ENCODE measurements around the gene NPFFR1.
"Not testable (repeated sequence)": the region's sequence is repeated elsewhere in the genome, so short reads cannot be mapped to it uniquely, and the experiment has no call there.

The NPFFR1 gene

GRCh38 chr10:70223728-70224127, 60.1 kb downstream of the NPFFR1 start:
- TF ChIP-seq, protein P1, sequence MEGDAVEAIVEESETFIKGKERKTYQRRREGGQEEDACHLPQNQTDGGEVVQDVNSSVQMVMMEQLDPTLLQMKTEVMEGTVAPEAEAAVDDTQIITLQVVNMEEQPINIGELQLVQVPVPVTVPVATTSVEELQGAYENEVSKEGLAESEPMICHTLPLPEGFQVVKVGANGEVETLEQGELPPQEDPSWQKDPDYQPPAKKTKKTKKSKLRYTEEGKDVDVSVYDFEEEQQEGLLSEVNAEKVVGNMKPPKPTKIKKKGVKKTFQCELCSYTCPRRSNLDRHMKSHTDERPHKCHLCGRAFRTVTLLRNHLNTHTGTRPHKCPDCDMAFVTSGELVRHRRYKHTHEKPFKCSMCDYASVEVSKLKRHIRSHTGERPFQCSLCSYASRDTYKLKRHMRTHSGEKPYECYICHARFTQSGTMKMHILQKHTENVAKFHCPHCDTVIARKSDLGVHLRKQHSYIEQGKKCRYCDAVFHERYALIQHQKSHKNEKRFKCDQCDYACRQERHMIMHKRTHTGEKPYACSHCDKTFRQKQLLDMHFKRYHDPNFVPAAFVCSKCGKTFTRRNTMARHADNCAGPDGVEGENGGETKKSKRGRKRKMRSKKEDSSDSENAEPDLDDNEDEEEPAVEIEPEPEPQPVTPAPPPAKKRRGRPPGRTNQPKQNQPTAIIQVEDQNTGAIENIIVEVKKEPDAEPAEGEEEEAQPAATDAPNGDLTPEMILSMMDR (IDR thresholded peaks at IDR 0.05; ENCODE audit: borderline replicate concordance, control extremely low read depth, extremely low read depth, insufficient read depth, missing control alignments): no peak
- DNase-seq (ENCODE audit: low spot score): no peak
- in situ Hi-C loops (cut with MboI; ENCODE audit: low sequenced_read_pairs, unreplicated experiment): no loop called here

- DNase-seq (ENCODE audit: low spot score); in situ Hi-C loops (cut with MboI; ENCODE audit: low sequenced_read_pairs, unreplicated experiment): not testable (repeated sequence)
Measured at GRCh38 chr10:70222811-70223447, 60.9 kb downstream of the NPFFR1 start.

- DNase-seq (ENCODE audit: low spot score): no peak
- in situ Hi-C loops (cut with MboI; ENCODE audit: low sequenced_read_pairs, unreplicated experiment): no loop called here
- TF ChIP-seq, protein P1 (IDR thresholded peaks at IDR 0.05; ENCODE audit: borderline replicate concordance, control extremely low read depth, extremely low read depth, insufficient read depth, missing control alignments): no peak
Measured at GRCh38 chr10:70222340-70222794, 61.4 kb downstream of the NPFFR1 start.

- in situ Hi-C loops (cut with MboI; ENCODE audit: low sequenced_read_pairs, unreplicated experiment): no loop called here
- TF ChIP-seq, protein P1 (IDR thresholded peaks at IDR 0.05; ENCODE audit: borderline replicate concordance, control extremely low read depth, extremely low read depth, insufficient read depth, missing control alignments): no peak
- DNase-seq (ENCODE audit: low spot score): no peak
Measured at GRCh38 chr10:70221030-70221429, 62.8 kb downstream of the NPFFR1 start.

GRCh38 chr10:70212879-70213278, 70.9 kb downstream of the NPFFR1 start:
- in situ Hi-C loops (cut with MboI; ENCODE audit: low sequenced_read_pairs, unreplicated experiment): loop anchor here (10.0 kb wide), 1 partner anchor 142 kb away; no protein-coding TSS in a partner anchor
- TF ChIP-seq, protein P1 (IDR thresholded peaks at IDR 0.05; ENCODE audit: borderline replicate concordance, control extremely low read depth, extremely low read depth, insufficient read depth, missing control alignments): no peak
- DNase-seq (ENCODE audit: low spot score): no peak

- in situ Hi-C loops (cut with MboI; ENCODE audit: low sequenced_read_pairs, unreplicated experiment): loop anchor here (10.0 kb wide), 1 partner anchor 143 kb away; no protein-coding TSS in a partner anchor
- TF ChIP-seq, protein P1 (IDR thresholded peaks at IDR 0.05; ENCODE audit: borderline replicate concordance, control extremely low read depth, extremely low read depth, insufficient read depth, missing control alignments): no peak
- DNase-seq (ENCODE audit: low spot score): no peak
Measured at GRCh38 chr10:70212277-70212676, 71.5 kb downstream of the NPFFR1 start.

DNA sequence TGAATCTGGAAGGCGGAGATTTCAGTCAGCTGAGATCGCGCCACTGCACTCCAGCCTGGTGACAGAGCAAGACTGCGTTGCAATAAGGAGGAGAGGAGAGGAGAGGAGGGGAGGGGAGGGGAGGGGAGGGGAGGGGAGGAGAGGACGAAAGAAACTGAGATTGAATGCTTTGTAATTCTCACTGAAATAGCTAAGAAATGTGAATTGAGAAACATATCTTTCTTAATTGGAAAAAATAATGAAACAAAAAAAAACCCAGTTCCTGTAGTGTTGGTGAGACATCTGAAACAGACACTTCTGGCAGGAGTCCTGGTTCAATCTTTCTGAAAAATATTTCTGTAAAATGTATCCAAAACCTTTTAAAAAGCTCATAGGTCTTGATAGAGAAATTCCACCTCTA, 77.0 kb downstream of the NPFFR1 start:
- in situ Hi-C loops (cut with MboI; ENCODE audit: low sequenced_read_pairs, unreplicated experiment): no loop called here
- no peak for DNase-seq (ENCODE audit: low spot score)
- TF ChIP-seq, protein P1 (IDR thresholded peaks at IDR 0.05; ENCODE audit: borderline replicate concordance, control extremely low read depth, extremely low read depth, insufficient read depth, missing control alignments): no peak
